NCI-H524 treated with DMSO at 0.1 percent for 48 hours (cell line): Measurements from ENCODE around the gene PMFBP1.

Experiments
- DNase-seq: peaks from one replicate; lab custom pipeline; 2025; lab: John Stamatoyannopoulos, UW

PMFBP1 gene

GRCh38 chr16:72129976-72130656 is 41.8 kb downstream of the PMFBP1 start:
- DNase-seq = peak; percentile 13

- no peak for DNase-seq
Measured at GRCh38 chr16:72128701-72129100, 43.3 kb downstream of the PMFBP1 start.

- DNase-seq = no peak
Measured at GRCh38 chr16:72126429-72126765, 45.6 kb downstream of the PMFBP1 start.

GRCh38 chr16:72125635-72126428 is 46.1 kb downstream of the PMFBP1 start:
- DNase-seq = no peak

- DNase-seq = peak; percentile 12
Measured at GRCh38 chr16:72124761-72125634, 47.0 kb downstream of the PMFBP1 start.

GRCh38 chr16:72124148-72124547 is 47.8 kb downstream of the PMFBP1 start:
- no peak for DNase-seq

GRCh38 chr16:72123426-72123825 is 48.5 kb downstream of the PMFBP1 start:
- no peak for DNase-seq

- no peak for DNase-seq
Measured at GRCh38 chr16:72122916-72123315, 49.0 kb downstream of the PMFBP1 start.

GRCh38 chr16:72122308-72122707 is 49.6 kb downstream of the PMFBP1 start:
- DNase-seq = no peak

GRCh38 chr16:72120026-72120425 is 51.9 kb downstream of the PMFBP1 start:
- no peak for DNase-seq

GRCh38 chr16:72113616-72113945 is 58.4 kb downstream of the PMFBP1 start:
- DNase-seq = no peak

- DNase-seq = no peak
Measured at GRCh38 chr16:72112906-72113615, 58.9 kb downstream of the PMFBP1 start.

- DNase-seq = no peak
Measured at GRCh38 chr16:72112452-72112792, 59.5 kb downstream of the PMFBP1 start.

GRCh38 chr16:72111657-72112451 is 60.1 kb downstream of the PMFBP1 start:
- DNase-seq = no peak

GRCh38 chr16:72110662-72111615 is 61.0 kb downstream of the PMFBP1 start:
- DNase-seq = no peak

GRCh38 chr16:72109966-72110530 is 61.9 kb downstream of the PMFBP1 start:
- no peak for DNase-seq

- DNase-seq = no peak
Measured at GRCh38 chr16:72109300-72109699, 62.7 kb downstream of the PMFBP1 start.

GRCh38 chr16:72108353-72109102 is 63.4 kb downstream of the PMFBP1 start:
- no peak for DNase-seq

GRCh38 chr16:72107371-72107770 is 64.6 kb downstream of the PMFBP1 start:
- DNase-seq = no peak
